HepG2 (cell line): ENCODE results near the gene SKIC2. TPM values are rescaled to one million over a fixed set of nuclear protein-coding genes. Genes with fewer than 3 reads are reported as not detected.
A peak's percentile ranks its signal among the peaks of the same experiment; 100 is the strongest.

Experiments
- ARHGAP35 ChIP-seq: sonication (generic); formaldehyde crosslinking; IDR thresholded peaks from 2 replicates; pipeline ENCODE4 v1.9.0; 2022; ENCODE audit warnings: mild to moderate bottlenecking, inconsistent platforms, moderate library complexity, missing genetic modification reagents, borderline replicate concordance
- BCL6 ChIP-seq: IDR thresholded peaks from 2 replicates; pipeline ENCODE4 v1.6.1; 2016; ENCODE audit warnings: missing genetic modification reagents, missing compliant biosample characterization
- PHF20 ChIP-seq: sonication (generic); formaldehyde crosslinking; IDR thresholded peaks from 2 replicates; pipeline ENCODE4 v1.5.0; 2020; ENCODE audit warnings: mild to moderate bottlenecking, missing genetic modification reagents
- RARG ChIP-seq: sonication (generic); formaldehyde crosslinking; IDR thresholded peaks from 2 replicates; pipeline ENCODE4 v1.4.0; 2020; ENCODE audit warnings: low read depth, mild to moderate bottlenecking, missing genetic modification reagents
- ZNF207 ChIP-seq: fragments of 450-650 bp; IDR thresholded peaks from 2 replicates; pipeline ENCODE4 v1.6.1; 2016; ENCODE audit warnings: antibody characterized with exemption, borderline replicate concordance
- ZNF552 ChIP-seq: sonication (generic); formaldehyde crosslinking; IDR thresholded peaks from 2 replicates; pipeline ENCODE4 v1.9.0; 2022; ENCODE audit warnings: missing genetic modification reagents, mild to moderate bottlenecking, borderline replicate concordance
- polyA plus RNA-seq, 8 experiments: library from polyadenylated mRNA; depleted of rRNA in 3 of 8; stranded (reverse) in 7 of 8; unstranded in 1 of 8; fragments of >200 nt; fragmentation: Illumina TruSeq in 4 of 8; extraction: Trizol in 4 of 8; gene quantifications; 2 replicates each; pipeline versions ENCODE4 v1.2.1 to v1.2.3, GENCODE V29; 2011 to 2016; ENCODE audit warnings: low read depth in 4 of 8, missing spikeins in 1 of 8, mixed read lengths in 1 of 8; ENCODE audit not compliant: insufficient read depth in 1 of 8
- total RNA-seq, 5 experiments: library from RNA; depleted of rRNA; stranded (reverse); fragments of >200 nt; fragmentation: Illumina TruSeq; extraction: Trizol; gene quantifications; 2 replicates each; pipeline ENCODE4 v1.2.3, GENCODE V29; 2016; ENCODE audit warnings: low read depth in 1 of 5
- TF ChIP-seq, protein P1 (sequence below): sonication (generic); formaldehyde crosslinking; IDR thresholded peaks from 2 replicates; pipeline ENCODE4 v1.5.0; 2020; ENCODE audit warnings: mild to moderate bottlenecking, missing genetic modification reagents
- TF ChIP-seq, protein P2 (sequence below): sonication (generic); formaldehyde crosslinking; IDR thresholded peaks from 2 replicates; pipeline ENCODE4 v1.4.0; 2020; ENCODE audit warnings: missing genetic modification reagents
- TF ChIP-seq, protein P3 (sequence below): sonication (generic); formaldehyde crosslinking; IDR thresholded peaks from 2 replicates; pipeline ENCODE4 v1.5.0; 2020; ENCODE audit warnings: mild to moderate bottlenecking, missing genetic modification reagents
- TF ChIP-seq, protein P4 (sequence below): fragments of 450-650 bp; IDR thresholded peaks from 2 replicates; pipeline ENCODE4 v1.6.1; 2017
- TF ChIP-seq, protein P5 (sequence below): sonication (generic); formaldehyde crosslinking; IDR thresholded peaks from 2 replicates; pipeline ENCODE4 v1.4.0; 2020; ENCODE audit warnings: mild to moderate bottlenecking, low read depth, missing genetic modification reagents
- TF ChIP-seq, protein P6 (sequence below): sonication (generic); formaldehyde crosslinking; IDR thresholded peaks from 2 replicates; pipeline ENCODE4 v1.5.0; 2020; ENCODE audit warnings: missing genetic modification reagents, mild to moderate bottlenecking, borderline replicate concordance

SKIC2 gene
- total and polyA plus RNA-seq, 2 of the 13 experiments (the other 11 are each of a cell fraction or from before 2014, with no cell fraction given): 67.1 to 68.4 TPM

DNA sequence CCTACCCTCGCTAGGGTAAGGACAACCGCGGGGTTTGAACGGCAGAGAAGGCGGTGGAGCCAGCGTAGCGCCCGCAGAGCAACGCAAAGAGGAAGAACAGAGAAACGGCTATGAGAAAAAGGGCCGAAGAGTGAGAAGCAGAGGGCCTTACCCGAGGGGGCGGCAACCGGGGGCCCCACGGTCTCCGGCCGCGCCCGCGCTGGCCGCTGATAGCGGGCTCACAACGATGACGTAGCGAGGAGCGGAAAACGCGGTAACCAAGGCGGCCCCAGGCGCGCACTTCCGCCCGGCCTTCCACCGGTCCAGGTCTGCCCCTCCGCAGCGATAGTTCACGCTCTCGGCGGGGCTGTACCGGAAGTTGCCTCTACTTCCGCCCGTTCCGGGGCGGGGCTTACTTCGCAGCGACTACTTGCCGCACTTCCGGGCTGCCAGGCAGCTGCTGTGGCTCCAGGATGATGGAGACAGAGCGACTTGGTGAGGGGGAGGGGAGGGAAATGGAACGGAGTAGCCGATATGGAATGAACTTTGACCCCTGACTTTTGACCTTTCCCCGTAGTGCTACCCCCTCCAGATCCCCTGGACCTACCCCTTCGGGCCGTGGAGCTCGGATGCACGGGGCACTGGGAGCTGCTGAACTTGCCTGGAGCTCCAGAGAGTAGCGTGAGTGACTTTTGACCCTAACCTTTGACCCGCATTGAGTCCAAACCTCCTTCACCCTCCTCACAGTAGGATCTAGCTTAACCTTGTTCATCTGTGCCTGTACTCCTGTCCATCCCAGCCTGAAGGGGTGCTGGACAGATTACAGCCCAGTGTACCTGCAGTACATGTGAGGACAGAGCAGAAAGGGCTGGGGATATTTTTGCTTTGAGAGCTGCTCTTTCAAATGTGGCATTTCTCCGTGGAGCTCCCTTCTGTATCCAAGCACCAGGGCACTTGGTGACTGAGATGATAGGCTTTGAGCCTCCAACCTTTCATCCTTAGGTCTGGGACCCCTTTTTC, at the start of gene SKIC2, which contains the start of gene NELFE (continued):
- TF ChIP-seq RARG (CRISPR knock-in tag) (no peak), PHF20 (CRISPR knock-in tag) (peak; percentile 99), BCL6 (CRISPR knock-in tag) (peak; percentile 52; the same call in 1 of the 2 replicates), ZNF207 (no peak), ZNF552 (no peak), ARHGAP35 (CRISPR knock-in tag) (peak; percentile 64; the same call in 1 of the 2 replicates)
- TF ChIP-seq, protein P1, sequence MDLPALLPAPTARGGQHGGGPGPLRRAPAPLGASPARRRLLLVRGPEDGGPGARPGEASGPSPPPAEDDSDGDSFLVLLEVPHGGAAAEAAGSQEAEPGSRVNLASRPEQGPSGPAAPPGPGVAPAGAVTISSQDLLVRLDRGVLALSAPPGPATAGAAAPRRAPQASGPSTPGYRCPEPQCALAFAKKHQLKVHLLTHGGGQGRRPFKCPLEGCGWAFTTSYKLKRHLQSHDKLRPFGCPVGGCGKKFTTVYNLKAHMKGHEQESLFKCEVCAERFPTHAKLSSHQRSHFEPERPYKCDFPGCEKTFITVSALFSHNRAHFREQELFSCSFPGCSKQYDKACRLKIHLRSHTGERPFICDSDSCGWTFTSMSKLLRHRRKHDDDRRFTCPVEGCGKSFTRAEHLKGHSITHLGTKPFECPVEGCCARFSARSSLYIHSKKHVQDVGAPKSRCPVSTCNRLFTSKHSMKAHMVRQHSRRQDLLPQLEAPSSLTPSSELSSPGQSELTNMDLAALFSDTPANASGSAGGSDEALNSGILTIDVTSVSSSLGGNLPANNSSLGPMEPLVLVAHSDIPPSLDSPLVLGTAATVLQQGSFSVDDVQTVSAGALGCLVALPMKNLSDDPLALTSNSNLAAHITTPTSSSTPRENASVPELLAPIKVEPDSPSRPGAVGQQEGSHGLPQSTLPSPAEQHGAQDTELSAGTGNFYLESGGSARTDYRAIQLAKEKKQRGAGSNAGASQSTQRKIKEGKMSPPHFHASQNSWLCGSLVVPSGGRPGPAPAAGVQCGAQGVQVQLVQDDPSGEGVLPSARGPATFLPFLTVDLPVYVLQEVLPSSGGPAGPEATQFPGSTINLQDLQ: peak; percentile 70; the same call in 1 of the 2 replicates
- TF ChIP-seq, protein P2, sequence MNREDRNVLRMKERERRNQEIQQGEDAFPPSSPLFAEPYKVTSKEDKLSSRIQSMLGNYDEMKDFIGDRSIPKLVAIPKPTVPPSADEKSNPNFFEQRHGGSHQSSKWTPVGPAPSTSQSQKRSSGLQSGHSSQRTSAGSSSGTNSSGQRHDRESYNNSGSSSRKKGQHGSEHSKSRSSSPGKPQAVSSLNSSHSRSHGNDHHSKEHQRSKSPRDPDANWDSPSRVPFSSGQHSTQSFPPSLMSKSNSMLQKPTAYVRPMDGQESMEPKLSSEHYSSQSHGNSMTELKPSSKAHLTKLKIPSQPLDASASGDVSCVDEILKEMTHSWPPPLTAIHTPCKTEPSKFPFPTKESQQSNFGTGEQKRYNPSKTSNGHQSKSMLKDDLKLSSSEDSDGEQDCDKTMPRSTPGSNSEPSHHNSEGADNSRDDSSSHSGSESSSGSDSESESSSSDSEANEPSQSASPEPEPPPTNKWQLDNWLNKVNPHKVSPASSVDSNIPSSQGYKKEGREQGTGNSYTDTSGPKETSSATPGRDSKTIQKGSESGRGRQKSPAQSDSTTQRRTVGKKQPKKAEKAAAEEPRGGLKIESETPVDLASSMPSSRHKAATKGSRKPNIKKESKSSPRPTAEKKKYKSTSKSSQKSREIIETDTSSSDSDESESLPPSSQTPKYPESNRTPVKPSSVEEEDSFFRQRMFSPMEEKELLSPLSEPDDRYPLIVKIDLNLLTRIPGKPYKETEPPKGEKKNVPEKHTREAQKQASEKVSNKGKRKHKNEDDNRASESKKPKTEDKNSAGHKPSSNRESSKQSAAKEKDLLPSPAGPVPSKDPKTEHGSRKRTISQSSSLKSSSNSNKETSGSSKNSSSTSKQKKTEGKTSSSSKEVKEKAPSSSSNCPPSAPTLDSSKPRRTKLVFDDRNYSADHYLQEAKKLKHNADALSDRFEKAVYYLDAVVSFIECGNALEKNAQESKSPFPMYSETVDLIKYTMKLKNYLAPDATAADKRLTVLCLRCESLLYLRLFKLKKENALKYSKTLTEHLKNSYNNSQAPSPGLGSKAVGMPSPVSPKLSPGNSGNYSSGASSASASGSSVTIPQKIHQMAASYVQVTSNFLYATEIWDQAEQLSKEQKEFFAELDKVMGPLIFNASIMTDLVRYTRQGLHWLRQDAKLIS: no peak
- TF ChIP-seq, protein P3, sequence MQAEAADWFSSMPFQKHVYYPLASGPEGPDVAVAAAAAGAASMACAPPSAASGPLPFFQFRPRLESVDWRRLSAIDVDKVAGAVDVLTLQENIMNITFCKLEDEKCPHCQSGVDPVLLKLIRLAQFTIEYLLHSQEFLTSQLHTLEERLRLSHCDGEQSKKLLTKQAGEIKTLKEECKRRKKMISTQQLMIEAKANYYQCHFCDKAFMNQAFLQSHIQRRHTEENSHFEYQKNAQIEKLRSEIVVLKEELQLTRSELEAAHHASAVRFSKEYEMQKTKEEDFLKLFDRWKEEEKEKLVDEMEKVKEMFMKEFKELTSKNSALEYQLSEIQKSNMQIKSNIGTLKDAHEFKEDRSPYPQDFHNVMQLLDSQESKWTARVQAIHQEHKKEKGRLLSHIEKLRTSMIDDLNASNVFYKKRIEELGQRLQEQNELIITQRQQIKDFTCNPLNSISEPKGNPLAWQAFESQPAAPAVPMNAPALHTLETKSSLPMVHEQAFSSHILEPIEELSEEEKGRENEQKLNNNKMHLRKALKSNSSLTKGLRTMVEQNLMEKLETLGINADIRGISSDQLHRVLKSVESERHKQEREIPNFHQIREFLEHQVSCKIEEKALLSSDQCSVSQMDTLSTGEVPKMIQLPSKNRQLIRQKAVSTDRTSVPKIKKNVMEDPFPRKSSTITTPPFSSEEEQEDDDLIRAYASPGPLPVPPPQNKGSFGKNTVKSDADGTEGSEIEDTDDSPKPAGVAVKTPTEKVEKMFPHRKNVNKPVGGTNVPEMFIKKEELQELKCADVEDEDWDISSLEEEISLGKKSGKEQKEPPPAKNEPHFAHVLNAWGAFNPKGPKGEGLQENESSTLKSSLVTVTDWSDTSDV: no peak
- TF ChIP-seq, protein P4, sequence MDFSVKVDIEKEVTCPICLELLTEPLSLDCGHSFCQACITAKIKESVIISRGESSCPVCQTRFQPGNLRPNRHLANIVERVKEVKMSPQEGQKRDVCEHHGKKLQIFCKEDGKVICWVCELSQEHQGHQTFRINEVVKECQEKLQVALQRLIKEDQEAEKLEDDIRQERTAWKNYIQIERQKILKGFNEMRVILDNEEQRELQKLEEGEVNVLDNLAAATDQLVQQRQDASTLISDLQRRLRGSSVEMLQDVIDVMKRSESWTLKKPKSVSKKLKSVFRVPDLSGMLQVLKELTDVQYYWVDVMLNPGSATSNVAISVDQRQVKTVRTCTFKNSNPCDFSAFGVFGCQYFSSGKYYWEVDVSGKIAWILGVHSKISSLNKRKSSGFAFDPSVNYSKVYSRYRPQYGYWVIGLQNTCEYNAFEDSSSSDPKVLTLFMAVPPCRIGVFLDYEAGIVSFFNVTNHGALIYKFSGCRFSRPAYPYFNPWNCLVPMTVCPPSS: no peak
- TF ChIP-seq, protein P5, sequence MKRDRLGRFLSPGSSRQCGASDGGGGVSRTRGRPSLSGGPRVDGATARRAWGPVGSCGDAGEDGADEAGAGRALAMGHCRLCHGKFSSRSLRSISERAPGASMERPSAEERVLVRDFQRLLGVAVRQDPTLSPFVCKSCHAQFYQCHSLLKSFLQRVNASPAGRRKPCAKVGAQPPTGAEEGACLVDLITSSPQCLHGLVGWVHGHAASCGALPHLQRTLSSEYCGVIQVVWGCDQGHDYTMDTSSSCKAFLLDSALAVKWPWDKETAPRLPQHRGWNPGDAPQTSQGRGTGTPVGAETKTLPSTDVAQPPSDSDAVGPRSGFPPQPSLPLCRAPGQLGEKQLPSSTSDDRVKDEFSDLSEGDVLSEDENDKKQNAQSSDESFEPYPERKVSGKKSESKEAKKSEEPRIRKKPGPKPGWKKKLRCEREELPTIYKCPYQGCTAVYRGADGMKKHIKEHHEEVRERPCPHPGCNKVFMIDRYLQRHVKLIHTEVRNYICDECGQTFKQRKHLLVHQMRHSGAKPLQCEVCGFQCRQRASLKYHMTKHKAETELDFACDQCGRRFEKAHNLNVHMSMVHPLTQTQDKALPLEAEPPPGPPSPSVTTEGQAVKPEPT: 0 out of 2 replicates have a peak, but pooled peaks have one; percentile 1
- TF ChIP-seq, protein P6, sequence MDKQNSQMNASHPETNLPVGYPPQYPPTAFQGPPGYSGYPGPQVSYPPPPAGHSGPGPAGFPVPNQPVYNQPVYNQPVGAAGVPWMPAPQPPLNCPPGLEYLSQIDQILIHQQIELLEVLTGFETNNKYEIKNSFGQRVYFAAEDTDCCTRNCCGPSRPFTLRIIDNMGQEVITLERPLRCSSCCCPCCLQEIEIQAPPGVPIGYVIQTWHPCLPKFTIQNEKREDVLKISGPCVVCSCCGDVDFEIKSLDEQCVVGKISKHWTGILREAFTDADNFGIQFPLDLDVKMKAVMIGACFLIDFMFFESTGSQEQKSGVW (CRISPR knock-in tag): no peak; the same call in 1 of the 2 replicates
